GM19467 (cell line): ENCODE data around the gene ASB18.
"Not testable (repeated sequence)": the region's sequence is repeated elsewhere in the genome, so short reads cannot be mapped to it uniquely, and the experiment has no call there.

Experiments used
- ATAC-seq: cut with Tn5 transposase; IDR thresholded peaks from one replicate; pipeline ENCODE4 v1.9.1; 2021; ENCODE audit warnings: mild to moderate bottlenecking, moderate library complexity; ENCODE audit not compliant: unreplicated experiment

Gene ASB18

GRCh38 chr2:236287656-236288055 is 23.4 kb upstream of the ASB18 start:
- ATAC-seq: no peak

- ATAC-seq: no peak
Measured at GRCh38 chr2:236286873-236287545, 22.8 kb upstream of the ASB18 start.

- no peak for ATAC-seq
Measured at GRCh38 chr2:236284208-236284607, 20.0 kb upstream of the ASB18 start.

GRCh38 chr2:236282406-236282805 is 18.2 kb upstream of the ASB18 start:
- ATAC-seq: no peak

GRCh38 chr2:236281423-236281822 is 17.2 kb upstream of the ASB18 start:
- no peak for ATAC-seq

GRCh38 chr2:236273126-236273525 is 8.9 kb upstream of the ASB18 start:
- ATAC-seq: no peak

GRCh38 chr2:236271851-236272250 is 7.6 kb upstream of the ASB18 start:
- ATAC-seq: no peak

- not testable (repeated sequence) for ATAC-seq
Measured at GRCh38 chr2:236269876-236270275, 5.7 kb upstream of the ASB18 start.

- no peak for ATAC-seq
Measured at GRCh38 chr2:236265675-236266074, 1.5 kb upstream of the ASB18 start.

GRCh38 chr2:236262238-236262637 is 2.0 kb downstream of the ASB18 start:
- no peak for ATAC-seq

- ATAC-seq: no peak
Measured at GRCh38 chr2:236261452-236261851, 2.8 kb downstream of the ASB18 start.

GRCh38 chr2:236259371-236259770 is 4.8 kb downstream of the ASB18 start:
- no peak for ATAC-seq

- no peak for ATAC-seq
Measured at GRCh38 chr2:236257575-236257974, 6.6 kb downstream of the ASB18 start.

GRCh38 chr2:236257136-236257535 is 7.1 kb downstream of the ASB18 start:
- no peak for ATAC-seq

- ATAC-seq: no peak
Measured at GRCh38 chr2:236256366-236256985, 7.7 kb downstream of the ASB18 start.

GRCh38 chr2:236254674-236255073 is 9.5 kb downstream of the ASB18 start:
- ATAC-seq: no peak

GRCh38 chr2:236254001-236254400 is 10.2 kb downstream of the ASB18 start:
- ATAC-seq: no peak

- no peak for ATAC-seq
Measured at GRCh38 chr2:236252602-236253001, 11.6 kb downstream of the ASB18 start.

GRCh38 chr2:236250909-236251579 is 13.2 kb downstream of the ASB18 start:
- no peak for ATAC-seq

GRCh38 chr2:236250286-236250685 is 13.9 kb downstream of the ASB18 start:
- no peak for ATAC-seq

GRCh38 chr2:236249066-236249465 is 15.1 kb downstream of the ASB18 start:
- no peak for ATAC-seq

GRCh38 chr2:236246711-236247246 is 17.4 kb downstream of the ASB18 start:
- ATAC-seq: no peak
